ENCODE data around the gene SLC34A1.
"Not testable (repeated sequence)": the region's sequence is repeated elsewhere in the genome, so short reads cannot be mapped to it uniquely, and the experiment has no call there.

Gene SLC34A1

DNA sequence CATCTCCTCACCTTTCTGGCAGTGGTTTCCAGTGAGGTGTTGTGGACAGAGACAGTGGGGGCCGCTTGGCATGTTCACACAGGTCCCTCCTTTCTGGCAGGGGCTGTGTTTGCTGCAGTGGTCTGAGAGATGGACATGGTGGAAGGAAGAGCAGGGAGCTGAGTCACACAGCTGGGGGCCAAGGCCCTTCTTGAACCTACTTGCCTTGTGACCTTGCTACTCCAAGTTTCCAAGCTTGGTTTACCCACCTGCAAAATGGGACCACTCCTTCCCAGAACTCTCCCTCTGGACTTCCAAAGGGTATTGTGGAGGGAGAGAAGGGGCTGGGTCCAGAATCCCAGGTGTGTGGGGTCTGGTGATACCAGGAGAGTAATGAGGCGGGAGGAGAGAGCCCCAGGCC lies 21.1 kb downstream of the SLC34A1 start:
- in situ Hi-C loops (cut with HindIII; ENCODE audit: low sequenced_read_pairs): no loop called here

DNA sequence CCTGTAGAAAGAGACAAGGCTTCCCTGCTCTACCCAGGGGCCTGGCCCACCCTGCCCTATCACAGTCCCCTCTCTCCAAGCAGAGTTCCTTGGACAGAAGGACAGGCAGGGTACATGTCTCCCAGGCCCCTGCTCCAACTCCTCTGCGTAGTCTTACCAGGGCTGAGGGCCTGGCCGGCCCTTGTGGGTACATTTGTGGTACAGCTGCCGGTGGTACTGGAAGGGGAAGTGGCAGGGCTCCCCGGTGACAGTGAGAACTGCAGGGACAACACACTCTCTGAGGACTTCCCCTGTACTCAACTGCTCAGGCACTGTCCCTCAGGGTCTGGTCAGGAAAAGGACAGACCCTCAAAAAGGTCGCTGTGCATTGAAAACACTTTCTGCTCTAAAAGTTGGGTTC lies 21.6 kb downstream of the SLC34A1 start:
- in situ Hi-C loops (cut with HindIII; ENCODE audit: low sequenced_read_pairs): no loop called here

DNA sequence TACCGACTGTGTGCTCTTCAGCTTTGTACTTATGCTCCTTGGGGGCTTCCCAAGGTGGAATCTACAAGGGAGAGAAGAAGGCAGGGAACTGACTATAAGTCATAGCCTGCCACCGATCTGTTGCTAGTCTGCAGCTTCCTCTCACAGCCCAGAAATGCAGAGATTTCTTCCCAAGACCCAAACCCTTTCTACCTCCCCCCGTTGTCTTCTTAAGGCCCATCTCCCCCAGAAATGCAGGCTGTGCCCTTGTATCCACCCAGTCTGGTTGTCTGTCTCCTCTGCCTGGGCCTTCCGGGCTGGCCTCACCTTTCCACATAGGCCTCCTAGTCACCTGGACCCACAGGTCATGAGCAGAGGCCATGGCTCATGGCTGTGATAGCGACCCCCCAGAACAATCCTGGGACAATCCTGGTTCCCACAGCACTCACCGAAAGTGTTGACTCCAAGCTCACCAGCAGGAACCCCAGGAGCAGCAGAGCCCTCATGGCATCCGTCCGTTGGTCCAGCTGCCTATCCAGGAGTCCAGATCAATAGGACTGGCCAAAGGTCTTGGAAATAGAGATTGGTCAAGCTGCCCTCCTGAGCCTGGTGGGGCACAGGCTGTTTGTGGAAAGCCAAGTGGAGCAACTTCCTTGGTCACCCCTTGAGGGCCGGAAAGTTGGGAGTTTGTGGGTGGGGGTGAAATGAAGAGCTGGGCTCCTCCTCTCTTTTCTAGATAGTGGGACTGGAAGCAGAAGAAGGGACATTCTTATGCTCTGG lies 25.0 kb downstream of the SLC34A1 start, which contains the start of gene F12:
Gene F12, minus strand, starts transcription at position 522 of the 759 bp plus-strand sequence. Its CDS starts 37 bp downstream, at position 485.
- in situ Hi-C loops (cut with HindIII; ENCODE audit: low sequenced_read_pairs): no loop called here

DNA sequence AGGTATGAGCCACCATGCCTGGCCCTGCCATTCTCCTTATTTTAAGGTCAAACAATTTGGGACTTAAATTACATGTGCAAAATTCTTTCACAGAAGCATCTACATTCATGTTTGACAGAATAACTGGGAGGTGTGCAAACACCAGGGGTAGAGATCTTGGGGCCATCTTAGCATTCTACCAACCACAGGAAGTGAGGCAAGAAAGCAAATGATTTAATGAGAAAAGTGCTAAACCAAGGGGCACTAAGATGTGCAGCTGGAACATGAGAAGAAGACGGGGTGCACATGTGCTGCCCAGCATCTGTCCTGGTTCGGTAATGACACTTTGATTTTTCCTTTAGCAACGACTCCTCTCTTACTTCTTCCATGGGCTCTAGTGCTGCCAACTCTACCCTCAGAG lies 26.3 kb downstream of the SLC34A1 start:
- in situ Hi-C loops (cut with HindIII; ENCODE audit: low sequenced_read_pairs): no loop called here

DNA sequence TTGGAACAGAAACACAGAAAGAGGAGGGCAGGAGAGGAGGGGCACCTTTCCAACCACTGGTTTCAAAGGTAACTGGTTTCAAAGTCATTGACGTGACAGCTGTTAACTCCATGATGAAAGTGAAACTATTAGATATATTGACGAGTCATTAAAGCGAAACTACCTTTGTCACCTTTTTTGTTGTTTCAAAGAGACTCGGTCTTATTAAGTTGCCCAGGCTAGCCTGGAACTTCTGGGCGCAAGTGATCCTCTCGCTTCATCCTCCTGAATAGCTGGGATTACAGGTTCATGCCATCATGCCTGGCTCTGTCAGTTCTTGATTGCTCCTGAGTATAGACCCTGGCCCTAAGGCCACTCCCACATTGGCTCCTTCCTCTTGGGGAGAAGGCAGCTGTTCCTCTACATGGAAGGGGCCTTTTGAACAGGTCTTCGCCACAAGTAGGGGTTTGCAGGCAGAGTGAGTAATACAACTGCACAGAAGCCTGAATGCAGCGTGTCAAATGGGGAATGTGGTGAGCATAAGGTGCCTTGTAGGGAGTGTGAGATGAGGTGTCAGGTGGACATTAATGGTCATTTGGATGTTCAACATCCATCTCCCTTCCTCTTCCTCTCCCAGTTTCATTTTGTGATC lies 28.5 kb downstream of the SLC34A1 start:
- in situ Hi-C loops (cut with HindIII; ENCODE audit: low sequenced_read_pairs): no loop called here

DNA sequence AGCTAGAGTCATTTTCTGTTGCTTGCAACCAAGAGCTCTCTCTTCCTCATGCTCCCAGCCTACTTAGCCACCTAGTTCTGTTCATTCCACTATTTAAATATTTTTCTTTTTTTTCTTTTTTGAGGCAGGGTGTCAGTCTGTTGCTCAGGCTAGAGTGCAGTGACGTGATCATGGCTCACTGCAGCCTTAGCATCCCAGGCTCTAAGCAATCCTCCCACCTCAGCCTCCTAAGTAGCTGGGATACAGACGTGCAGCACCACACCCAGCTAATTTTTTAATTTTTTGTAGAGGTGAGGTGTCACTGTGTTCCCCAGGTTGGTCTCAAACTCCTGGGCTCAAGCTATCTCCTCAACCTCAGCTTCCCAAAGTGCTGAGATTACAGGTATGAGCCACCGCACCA lies 30.2 kb downstream of the SLC34A1 start:
- in situ Hi-C loops (cut with HindIII; ENCODE audit: low sequenced_read_pairs): no loop called here

DNA sequence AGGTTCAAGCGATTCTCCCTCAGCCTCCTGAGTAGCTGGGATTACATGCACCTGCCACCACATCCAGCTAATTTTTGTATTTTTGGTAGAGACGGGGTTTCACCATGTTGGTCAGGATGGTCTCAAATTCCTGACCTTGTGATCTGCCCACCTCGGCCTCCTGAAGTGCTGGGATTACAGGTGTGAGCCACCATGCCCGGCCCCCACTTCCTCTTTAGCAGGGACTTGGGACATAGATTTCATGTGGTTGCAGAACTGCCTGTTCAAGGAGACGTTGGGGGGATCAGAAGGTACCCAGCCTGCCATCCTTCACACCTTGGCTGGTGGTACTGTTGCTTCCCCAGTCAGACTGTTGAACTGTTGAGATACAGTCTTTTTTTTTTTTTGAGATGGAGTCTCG lies 32.8 kb downstream of the SLC34A1 start:
- in situ Hi-C loops (cut with HindIII; ENCODE audit: low sequenced_read_pairs): not testable (repeated sequence)

DNA sequence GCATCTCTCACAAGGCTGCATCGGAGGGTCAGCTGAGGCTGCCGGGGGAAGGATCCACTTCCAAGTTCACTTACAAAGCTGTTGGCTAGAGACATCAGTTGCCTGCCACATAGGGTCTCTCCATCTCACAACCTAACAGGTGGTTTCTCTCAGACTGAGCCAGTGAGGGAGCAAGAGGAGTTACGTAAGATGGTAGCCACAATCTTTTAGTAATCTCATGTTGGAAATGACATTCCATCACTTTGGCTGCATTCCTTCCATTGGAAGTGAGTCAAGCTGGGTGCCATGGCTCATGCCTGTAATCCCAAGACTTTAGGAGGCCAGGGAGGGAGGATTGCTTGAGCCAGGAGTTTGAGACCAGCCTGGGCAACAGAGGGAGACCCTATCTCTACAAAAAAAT lies 34.8 kb downstream of the SLC34A1 start:
- in situ Hi-C loops (cut with HindIII; ENCODE audit: low sequenced_read_pairs): no loop called here

DNA sequence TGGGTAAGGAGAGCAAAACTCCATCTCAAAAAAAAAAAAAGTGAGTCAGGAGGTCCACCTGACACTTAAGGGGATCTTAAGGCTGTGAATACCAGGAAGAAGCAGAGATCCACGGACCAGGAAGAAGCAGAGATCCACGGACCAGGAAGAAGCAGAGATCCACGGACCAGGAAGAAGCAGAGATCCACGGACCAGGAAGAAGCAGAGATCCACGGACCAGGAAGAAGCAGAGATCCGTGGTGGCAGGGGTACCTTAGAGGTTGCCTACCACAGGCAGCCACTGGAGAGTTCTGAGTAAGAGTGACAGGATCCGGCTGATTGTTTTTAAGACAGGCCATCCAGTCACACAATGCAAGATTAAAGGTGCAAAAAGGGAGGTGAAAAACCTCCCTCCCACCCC lies 36.2 kb downstream of the SLC34A1 start:
- in situ Hi-C loops (cut with HindIII; ENCODE audit: low sequenced_read_pairs): not testable (repeated sequence)

DNA sequence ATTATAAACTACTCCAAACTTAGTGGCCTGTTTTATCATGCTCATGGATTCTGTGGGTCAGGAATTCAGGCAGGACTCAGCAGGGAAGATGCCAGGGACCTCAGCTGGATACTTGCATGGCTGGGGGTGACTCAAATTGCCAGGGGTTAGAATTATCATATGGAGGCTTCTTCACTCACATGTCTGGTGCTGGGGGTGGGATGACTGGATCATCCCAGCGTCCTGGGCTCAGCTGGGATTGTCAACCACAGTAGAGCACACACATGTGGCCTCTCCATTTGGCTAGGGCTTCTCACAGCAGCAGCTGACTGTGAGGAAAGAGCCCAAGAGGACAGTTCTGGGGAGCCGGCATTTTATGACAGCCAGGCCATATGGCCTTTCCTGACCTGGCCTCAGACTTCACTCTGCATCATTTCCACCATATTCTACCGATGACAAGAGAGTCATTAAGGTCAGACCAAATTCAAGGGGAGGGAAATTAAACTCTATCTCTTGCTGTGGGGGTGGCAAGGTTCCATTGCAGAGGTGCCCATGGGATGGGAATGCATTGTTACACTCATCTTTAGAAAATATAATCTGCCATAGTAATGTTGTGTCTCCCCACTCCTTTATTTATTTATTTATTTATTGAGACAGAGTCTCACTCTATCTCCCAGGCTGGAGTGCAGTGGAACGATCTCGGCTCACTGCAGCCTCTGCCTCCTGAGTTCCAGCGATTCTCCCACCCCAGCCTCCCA lies 37.0 kb downstream of the SLC34A1 start:
- in situ Hi-C loops (cut with HindIII; ENCODE audit: low sequenced_read_pairs): no loop called here

DNA sequence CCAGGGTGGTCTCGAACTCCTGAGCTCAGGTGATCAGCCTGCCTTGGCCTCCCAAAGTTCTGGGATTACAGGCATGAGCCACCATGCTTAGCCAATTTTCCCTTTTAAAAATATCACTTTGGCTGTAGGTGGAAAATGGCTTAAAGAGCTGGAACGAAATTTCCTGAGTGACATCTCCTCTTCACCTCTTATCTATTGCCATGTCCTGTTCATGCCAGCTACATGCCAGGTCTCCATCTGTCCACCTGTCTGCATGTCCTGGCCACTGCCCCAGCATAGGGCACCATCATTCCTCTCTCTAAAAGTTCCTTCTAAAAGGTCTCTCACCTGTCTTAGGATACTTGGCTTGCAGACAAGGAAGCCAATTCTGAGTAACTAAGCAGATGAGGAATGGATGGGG lies 39.4 kb downstream of the SLC34A1 start:
- in situ Hi-C loops (cut with HindIII; ENCODE audit: low sequenced_read_pairs): no loop called here

DNA sequence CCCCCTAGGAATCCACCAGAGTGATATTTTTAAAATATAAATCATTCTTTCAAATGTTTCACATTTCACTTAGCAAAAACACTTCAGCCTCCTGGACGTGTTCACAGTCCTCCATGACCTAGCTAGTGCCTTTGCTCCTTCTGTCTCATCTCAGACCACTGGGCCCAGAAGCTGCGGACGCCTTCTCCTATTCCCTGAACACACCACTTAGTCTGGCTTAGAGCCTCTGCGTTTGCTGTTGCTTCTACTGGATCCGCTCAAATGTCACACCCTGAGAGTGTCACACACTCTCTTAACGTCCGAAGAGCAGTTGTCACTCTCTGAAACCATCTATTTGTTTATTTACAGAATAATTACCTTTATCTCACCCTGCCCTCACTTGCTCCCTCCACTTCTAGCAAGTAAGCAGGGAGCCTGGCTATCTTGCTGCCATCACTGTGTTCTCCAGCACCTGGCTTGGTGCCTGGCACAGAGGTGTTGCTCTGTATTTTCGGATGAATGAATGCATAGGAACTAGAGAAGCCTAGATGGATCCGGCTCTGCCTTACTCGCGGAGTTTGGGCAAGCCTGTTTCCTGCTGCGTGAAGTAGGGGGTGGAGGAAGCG lies 41.1 kb downstream of the SLC34A1 start:
- in situ Hi-C loops (cut with HindIII; ENCODE audit: low sequenced_read_pairs): no loop called here

DNA sequence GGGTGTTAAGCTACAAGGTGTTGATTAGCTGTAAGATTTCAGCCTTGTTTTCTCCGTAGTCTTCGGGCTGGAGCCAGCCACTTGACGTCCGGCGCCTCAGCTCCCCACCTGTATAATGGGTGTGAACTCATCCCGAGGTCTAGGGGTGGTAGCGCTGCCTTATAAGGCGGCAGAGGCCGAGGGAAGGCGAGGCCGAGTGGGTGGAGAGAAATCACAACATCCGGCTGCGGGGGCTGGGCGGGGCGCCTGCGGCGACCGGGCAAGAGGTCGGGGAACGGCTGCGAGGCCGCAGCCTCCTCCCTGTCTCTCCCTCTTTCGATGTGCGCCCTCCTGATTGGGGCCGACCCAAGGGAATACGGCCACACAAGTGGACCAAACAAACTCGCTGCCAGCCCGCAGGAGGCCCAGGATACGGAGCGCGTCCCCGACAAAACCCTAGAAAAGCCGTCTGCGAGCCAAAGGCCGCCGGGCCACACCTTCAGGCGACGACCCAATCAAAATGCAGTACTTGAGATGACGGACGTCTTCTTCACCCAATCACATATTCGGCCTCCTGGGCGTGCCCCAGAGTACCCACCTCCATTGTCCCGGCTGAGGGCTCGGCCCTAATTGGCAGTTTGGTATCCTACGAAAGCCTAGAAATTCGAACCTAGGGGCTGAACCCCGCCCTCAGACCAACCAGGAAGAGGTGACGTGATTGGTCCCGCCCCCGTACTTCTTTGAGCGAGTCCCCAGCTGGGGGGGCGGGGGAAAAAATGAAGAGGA lies 41.7 kb downstream of the SLC34A1 start:
- in situ Hi-C loops (cut with HindIII; ENCODE audit: low sequenced_read_pairs): no loop called here

DNA sequence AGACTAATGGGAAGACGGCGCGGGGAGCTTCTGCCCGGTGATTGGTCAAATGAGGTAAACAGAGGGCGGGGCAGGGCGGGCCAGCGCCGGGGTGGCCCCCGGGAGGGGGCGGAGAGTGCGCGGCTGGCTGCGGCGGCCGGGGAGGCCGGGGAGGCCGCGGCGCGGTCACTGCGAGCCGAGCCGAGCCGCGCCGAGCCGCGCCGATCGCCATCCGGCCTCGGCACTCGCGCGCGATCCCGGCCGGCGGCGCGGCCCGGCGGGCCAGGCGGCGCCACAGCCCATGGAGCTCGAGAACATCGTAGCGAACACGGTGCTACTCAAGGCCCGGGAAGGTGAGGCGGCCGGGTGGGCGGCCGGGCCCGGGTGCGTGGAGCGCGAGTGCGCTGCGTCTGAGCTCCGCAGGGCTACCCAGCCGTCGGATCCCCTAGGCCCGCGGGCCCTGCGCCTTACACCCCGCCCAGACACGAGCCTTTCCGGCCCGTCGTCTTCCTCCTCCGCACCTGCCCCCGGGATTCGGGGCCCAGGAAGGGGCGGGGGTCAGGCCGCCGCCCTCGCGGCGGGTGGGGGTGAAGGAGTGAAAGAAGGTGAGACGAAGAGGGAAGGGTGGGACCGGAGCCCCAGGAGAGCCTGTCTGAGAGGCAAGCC lies 42.5 kb downstream of the SLC34A1 start, which contains the start of gene GRK6:
Gene GRK6, plus strand, starts transcription at position 111 of the 645 bp plus-strand sequence. Its CDS starts 170 bp downstream, at position 281.
- in situ Hi-C loops (cut with HindIII; ENCODE audit: low sequenced_read_pairs): no loop called here

DNA sequence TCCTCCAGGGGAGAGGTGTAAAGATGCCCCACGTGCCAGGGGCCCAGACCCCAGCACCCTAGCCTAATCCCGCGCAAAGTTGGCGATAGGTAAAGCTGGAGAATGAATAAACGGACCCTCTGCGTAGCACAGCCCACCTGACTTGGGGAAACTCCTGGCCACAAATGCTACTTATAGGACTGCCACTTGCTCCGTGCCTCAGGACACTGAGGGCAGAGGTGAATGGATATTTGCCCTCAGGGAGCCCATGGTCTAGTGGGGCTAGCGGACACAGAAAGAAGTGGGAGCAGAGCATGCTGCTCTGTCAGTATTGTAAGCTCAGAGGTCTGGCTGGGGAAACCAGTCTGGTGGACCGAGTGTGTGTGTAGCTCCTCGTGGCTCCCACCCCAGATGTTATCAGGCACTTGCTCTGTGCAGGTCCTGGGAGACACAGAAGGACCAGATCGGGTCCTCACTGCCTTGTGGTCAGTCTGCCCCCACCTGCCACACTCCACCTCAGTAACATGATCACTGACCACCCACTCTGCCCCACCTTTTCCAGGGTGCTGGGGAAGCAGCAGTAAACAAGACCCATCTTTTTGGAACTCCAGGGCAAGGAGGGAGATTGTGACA lies 43.1 kb downstream of the SLC34A1 start:
- in situ Hi-C loops (cut with HindIII; ENCODE audit: low sequenced_read_pairs): no loop called here

DNA sequence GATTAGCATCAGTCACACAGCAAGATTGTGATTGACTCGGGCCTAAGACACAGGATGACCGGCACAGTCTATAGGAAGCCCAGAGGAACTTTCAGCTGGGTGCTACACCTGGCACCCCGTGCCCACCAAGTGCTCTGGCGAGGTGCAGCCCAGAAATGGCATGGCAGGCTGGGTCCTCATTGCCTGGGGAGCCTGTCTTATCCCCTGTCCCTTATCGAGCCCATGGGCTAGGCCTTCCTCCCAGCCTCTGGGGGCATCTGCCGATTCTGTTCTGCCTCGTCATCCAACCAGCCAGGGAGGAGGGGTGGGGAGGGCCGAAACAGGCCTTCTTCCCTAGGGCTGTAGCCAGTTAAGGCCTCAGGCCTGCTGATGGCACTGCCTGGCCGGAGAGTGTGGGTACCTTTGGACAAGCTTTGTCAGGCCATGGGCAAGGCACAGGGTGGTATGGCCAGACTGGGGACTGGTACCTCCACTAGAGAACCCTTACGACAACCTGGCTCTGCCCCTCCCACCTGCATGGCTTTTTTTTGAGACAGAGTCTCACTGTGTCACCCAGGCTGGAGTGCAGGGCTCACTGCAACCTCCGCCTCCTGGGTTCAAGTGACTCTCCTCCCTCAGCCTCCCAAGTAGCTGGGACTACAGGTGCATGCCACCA lies 43.8 kb downstream of the SLC34A1 start:
- in situ Hi-C loops (cut with HindIII; ENCODE audit: low sequenced_read_pairs): no loop called here

DNA sequence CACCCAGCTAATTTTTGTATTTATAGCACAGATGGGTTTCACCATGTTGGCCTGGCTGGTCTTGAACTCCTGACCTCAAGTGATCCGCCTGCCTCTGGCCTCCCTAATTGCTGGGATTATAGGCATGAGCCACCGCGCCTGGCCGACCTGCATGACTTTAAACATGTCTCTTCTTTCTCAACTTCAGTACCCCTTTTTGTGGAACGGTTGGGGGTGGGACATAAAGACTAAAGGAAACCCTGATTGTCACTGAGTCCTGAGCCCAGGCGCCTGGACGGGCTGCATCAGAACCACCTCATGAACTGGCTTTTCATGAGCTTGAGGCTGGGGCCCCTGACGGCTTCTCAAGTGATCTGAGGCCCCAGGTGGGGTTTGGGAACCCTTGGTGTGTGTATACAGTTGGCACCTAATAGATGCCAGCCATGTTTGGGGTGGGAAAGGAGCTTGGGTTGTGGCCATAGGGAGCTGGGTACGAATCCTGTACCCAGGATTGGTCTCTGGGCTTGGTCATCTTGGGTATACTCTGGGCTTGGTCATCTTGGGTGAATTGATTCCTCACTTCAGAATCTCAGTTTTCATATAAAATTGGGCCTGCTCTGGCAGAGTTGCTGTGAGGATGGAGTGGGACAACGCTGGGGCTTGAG lies 44.5 kb downstream of the SLC34A1 start:
- in situ Hi-C loops (cut with HindIII; ENCODE audit: low sequenced_read_pairs): no loop called here

DNA sequence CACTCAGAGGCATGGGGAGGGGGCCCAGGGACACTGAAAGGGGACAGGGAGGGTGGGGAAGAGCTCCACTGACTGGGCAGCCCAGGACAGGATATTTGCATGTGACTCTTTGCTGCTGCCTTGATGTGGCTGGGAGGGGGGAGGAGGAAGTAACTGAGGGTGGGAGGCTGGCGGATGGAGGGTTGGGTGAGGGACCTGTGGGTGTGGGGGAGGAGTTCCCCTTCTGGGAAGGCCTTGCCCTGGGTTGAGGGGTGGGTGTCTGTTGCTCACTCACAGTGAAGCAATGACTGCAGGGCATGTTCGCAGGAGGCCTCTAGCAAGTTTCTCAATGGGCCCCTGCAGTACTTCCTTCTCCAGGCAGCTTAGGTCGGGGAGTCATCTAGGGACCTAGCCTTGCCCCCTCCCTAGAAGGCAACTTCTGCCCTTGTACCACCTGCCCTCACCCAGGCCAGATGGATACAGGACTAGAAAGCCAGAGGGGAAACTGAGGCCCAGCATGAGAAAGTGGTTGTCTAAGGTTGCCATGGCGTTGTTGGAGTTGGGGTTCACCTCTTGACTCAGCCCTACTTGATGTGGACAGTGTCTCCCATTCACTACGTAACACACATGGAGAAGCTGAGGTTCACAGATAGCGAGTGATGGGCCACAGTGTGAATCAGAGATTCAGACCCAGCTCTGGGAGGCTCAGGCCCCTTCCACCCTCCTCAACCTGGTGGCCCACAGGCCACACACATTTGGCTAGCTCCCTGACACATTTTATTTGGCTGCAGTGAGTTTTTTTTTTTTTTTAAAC lies 45.2 kb downstream of the SLC34A1 start:
- in situ Hi-C loops (cut with HindIII; ENCODE audit: low sequenced_read_pairs): no loop called here
